MM.1S (cell line): ENCODE data around the gene TRAFD1.

Source experiments
- EZH2 ChIP-seq: fragments of 300-600 bp; sonication (generic); optimal IDR thresholded peaks from 2 replicates; pipeline ENCODE3; 2017; ENCODE audit warnings: low read depth, mild to moderate bottlenecking, antibody characterized with exemption, low read length, mixed read lengths
- TF ChIP-seq, protein P1 (sequence below): fragments of 300-600 bp; sonication (generic); IDR thresholded peaks from 2 replicates; pipeline ENCODE4 v1.5.1; 2016; ENCODE audit warnings: antibody characterized with exemption, low read length, mixed read lengths

DNA sequence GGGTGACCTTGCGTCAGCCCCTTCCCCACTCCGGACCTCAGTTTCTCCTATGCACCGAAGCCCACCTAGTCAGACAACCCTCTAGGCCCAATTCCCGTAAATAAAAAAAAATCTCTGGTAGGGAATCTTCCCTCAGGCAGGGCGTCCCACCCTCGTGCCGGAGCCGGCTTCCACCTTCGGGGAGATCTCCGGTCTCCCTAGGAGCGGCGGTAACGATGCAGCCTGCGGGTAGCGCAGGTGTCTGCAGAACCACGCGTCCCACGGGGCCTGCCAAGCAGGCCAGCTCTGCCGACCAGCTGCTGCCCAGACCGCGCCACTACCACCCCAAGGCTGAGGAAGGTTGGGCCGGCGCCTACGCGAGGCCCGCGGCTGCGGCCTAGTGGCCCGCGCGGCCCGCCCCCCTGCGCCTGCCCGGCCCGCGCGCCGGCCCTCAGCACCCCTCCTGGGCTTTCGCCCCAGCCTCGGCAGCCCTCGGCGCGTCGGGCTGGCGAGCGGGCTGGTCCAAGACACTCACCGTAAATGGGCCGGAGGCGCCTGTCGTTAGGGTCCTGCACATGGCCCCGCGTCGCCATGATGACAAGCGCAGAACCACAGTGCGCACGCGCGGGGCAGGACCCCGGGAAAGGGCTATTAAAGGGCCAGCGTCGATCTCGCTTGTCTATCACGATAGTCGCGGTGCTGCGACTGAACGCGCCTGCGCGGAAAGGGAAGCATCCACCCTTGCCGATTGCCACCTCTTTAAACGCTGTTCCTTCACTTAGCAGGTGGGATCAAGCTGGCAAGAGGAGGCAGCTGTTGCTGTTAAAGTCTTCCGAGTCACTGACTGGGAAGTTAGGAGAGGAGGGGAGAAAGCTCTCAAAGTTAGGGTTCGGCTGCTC, 16.9 kb upstream of the TRAFD1 start, which contains the start of gene NAA25:
- no peak for TF ChIP-seq EZH2
- TF ChIP-seq, protein P1, sequence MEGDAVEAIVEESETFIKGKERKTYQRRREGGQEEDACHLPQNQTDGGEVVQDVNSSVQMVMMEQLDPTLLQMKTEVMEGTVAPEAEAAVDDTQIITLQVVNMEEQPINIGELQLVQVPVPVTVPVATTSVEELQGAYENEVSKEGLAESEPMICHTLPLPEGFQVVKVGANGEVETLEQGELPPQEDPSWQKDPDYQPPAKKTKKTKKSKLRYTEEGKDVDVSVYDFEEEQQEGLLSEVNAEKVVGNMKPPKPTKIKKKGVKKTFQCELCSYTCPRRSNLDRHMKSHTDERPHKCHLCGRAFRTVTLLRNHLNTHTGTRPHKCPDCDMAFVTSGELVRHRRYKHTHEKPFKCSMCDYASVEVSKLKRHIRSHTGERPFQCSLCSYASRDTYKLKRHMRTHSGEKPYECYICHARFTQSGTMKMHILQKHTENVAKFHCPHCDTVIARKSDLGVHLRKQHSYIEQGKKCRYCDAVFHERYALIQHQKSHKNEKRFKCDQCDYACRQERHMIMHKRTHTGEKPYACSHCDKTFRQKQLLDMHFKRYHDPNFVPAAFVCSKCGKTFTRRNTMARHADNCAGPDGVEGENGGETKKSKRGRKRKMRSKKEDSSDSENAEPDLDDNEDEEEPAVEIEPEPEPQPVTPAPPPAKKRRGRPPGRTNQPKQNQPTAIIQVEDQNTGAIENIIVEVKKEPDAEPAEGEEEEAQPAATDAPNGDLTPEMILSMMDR, result no peak
